Inflammatory macrophage (primary cell): ENCODE measurements around the gene PPP1R36.
A peak's percentile ranks its signal among the peaks of the same experiment; 100 is the strongest.
"Not testable (repeated sequence)": the region's sequence is repeated elsewhere in the genome, so short reads cannot be mapped to it uniquely, and the experiment has no call there.

Experiments used
- DNase-seq, 2 donors: peaks; one replicate each; pipeline ENCODE4 v3.0.0-alpha.2; 2020 to 2022

The PPP1R36 gene

DNA sequence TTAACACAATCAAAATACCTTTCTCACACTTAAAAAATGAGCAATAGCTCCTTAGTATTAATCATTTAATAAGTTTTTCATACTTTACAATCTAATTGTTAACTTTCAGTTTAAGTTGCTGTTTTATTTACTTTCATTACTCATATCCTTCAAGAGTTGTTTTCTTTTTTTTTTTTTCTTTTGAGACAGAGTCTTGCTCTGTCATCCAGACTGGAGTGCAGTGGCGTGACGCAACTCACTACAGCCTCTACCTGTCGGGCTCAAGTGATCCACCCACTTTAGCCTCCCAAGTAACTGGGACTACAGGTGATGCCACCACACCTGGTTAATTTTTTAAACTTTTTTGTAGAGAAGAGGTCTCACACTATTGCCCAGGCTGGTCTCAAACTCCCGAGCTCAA lies 29.1 kb upstream of the PPP1R36 start:
- no peak for DNase-seq

DNA sequence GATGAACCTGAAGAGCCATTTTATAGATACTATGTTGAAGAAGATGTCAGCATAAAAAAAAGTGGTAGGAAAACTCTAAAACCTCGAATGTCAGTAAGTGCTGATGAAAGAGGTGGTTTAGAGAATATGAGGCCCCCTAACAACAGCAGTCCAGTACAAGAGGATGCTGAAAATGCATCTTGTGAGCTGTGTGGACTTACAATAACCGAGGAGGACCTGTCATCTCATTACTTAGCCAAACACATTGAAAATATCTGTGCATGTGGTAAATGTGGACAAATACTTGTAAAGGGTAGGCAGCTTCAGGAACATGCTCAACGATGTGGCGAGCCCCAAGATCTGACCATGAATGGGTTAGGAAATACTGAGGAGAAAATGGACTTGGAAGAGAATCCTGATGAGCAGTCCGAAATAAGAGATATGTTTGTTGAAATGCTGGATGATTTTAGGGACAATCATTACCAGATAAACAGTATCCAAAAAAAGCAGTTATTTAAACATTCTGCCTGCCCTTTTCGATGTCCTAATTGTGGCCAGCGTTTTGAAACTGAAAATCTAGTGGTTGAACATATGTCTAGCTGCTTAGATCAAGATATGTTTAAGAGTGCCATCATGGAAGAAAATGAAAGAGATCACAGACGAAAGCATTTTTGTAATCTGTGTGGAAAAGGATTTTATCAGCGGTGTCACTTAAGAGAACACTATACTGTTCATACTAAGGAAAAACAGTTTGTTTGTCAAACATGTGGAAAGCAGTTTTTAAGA lies 27.0 kb upstream of the PPP1R36 start:
- DNase-seq: no peak

DNA sequence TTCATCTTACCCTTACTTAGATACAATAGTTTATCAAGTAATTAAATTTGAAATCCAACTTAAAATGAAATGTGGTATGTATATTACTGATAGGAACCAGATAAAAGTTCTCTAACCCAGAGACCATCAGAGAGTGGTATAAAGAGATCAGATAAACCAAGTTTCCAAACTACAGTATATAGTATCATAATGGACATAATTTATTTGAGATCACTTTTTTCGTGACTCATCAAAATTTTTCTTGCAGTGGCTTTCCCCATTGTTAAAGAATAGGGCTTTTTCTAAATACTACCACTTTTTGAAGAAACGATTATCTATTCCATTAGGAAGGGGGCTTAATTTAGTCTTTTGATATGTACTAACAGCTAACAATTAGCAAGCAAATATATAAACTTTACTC lies 24.4 kb upstream of the PPP1R36 start:
- no peak for DNase-seq

DNA sequence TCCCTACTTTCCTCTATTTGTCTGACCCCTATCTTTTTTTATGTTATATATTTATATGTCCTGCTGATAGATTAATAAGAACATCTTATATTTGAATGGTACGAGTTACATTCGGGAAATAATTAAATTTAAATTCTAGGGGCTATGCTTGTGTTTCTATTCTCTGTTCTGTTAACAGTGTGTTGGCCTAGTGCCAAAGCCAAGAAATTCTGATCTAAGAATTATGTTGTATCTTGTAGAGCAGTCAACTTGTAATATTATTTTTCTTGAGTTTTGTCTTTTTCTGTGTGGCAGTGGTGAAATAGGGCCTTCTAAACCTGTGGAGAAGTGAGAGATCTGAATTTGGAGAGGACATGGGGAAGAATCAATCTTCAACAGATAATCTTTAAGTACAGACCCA lies 18.2 kb upstream of the PPP1R36 start:
- DNase-seq: no peak

DNA sequence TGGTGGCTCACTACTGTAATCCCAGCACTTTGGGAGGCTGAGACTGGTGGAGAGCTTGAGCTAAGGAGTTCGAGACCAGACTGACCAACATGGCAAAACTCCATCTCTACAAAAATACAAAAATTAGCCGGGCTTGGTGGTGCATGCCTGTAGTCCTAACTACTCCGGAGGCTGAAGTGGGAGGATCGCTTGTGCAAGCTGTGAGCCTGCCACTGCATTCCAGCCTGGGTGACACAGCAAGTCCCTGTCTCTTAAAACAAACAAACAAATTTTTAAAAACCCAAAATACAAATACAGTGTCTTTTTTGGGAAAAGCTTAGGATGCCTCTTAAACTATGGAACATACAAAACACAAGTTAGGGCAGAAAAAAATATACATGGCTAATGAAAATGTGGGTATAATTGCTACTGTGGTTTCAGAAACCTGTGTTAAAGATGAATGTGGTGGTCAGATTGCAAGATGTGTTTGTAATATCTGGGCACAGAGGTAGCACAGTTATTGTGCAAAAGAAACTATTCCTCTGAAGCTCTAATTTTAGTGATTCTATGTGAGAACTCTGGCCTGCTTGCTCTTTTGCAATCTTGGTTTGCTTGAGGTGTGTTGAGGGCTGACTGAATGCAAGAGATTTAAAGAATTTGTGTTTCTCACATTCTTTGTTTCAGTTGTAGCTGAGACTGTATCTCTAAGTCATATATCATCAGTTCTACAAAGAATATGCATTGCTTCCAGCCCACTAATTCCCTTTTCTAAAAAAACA lies 13.1 kb upstream of the PPP1R36 start:
- no peak for DNase-seq

DNA sequence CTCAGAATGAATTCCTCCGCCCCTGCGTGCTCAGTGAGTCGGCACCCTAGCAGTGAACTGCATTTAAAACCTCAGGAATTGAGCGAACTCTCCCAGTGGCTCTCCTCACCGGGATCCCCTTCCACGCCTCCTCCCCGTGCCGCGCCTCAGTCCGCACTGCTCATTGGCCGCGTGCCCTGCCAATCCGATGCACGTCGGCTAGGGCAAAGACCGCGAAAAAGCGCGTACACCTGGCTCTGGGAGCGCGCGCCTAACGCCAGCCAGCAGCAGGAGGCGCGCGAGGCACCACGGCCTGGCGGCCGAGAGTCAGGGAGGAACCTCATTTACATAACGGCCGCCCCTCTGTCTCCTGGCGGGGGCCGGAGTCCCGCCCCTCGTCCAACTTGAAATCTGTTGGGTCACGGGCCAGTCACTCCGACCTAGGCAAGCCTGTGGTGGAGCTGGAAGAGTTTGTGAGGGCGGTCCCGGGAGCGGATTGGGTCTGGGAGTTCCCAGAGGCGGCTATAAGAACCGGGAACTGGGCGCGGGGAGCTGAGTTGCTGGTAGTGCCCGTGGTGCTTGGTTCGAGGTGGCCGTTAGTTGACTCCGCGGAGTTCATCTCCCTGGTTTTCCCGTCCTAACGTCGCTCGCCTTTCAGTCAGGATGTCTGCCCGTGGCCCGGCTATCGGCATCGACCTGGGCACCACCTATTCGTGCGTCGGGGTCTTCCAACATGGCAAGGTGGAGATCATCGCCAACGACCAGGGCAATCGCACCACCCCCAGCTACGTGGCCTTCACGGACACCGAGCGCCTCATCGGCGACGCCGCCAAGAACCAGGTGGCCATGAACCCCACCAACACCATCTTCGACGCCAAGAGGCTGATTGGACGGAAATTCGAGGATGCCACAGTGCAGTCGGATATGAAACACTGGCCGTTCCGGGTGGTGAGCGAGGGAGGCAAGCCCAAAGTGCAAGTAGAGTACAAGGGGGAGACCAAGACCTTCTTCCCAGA lies 9.3 kb upstream of the PPP1R36 start, which contains the start of gene HSPA2:
Gene HSPA2 (plus strand): TSS at position 534 of the 995 bp plus-strand sequence. CDS start 109 bp downstream, at position 643.
- peak; percentile 99 for DNase-seq

DNA sequence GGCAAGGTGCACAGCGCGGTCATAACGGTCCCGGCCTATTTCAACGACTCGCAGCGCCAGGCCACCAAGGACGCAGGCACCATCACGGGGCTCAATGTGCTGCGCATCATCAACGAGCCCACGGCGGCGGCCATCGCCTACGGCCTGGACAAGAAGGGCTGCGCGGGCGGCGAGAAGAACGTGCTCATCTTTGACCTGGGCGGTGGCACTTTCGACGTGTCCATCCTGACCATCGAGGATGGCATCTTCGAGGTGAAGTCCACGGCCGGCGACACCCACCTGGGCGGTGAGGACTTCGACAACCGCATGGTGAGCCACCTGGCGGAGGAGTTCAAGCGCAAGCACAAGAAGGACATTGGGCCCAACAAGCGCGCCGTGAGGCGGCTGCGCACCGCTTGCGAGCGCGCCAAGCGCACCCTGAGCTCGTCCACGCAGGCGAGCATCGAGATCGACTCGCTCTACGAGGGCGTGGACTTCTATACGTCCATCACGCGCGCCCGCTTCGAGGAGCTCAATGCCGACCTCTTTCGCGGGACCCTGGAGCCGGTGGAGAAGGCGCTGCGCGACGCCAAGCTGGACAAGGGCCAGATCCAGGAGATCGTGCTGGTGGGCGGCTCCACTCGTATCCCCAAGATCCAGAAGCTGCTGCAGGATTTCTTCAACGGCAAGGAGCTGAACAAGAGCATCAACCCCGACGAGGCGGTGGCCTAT lies 8.3 kb upstream of the PPP1R36 start:
- no peak for DNase-seq

DNA sequence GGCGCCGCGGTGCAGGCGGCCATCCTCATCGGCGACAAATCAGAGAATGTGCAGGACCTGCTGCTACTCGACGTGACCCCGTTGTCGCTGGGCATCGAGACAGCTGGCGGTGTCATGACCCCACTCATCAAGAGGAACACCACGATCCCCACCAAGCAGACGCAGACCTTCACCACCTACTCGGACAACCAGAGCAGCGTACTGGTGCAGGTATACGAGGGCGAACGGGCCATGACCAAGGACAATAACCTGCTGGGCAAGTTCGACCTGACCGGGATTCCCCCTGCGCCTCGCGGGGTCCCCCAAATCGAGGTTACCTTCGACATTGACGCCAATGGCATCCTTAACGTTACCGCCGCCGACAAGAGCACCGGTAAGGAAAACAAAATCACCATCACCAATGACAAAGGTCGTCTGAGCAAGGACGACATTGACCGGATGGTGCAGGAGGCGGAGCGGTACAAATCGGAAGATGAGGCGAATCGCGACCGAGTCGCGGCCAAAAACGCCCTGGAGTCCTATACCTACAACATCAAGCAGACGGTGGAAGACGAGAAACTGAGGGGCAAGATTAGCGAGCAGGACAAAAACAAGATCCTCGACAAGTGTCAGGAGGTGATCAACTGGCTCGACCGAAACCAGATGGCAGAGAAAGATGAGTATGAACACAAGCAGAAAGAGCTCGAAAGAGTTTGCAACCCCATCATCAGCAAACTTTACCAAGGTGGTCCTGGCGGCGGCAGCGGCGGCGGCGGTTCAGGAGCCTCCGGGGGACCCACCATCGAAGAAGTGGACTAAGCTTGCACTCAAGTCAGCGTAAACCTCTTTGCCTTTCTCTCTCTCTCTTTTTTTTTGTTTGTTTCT lies 7.6 kb upstream of the PPP1R36 start:
- no peak for DNase-seq

DNA sequence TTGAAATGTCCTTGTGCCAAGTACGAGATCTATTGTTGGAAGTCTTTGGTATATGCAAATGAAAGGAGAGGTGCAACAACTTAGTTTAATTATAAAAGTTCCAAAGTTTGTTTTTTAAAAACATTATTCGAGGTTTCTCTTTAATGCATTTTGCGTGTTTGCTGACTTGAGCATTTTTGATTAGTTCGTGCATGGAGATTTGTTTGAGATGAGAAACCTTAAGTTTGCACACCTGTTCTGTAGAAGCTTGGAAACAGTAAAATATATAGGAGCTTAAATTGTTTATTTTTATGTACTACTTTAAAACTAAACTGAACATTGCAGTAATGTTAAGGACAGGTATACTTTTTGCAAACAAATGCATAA lies 6.9 kb upstream of the PPP1R36 start:
- DNase-seq: no peak

DNA sequence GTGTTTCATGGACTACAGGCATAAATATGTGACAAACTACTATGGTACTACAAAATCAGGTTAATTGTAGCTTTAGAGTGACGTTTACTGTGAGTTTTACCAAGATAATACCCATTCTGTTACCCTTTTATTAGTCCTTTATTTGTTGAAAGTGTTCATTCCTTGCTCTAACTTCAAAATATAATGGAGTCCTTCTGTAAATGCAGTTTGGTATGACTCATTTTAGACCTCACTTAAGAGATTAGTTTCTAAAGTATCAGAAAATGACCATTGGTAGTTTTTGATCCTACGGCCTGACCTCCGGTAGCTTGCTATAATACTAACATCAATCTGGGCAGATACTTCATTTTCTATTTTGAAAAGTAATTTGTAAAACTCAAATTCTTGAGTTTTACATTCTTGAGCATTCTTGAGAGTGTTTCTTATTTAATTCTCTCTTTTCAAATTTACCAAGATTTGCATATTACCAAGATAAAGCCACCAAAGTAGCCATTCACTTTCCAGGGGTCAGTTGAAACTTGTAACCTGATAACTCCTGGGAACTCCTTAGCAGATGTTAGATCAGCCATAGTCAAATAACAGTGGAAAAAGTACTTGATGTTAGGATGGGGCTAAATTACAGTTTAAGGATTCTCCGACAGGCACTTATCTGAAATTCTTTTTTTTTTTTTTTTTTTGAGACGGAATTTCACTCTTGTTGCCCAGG lies 5.0 kb upstream of the PPP1R36 start:
- DNase-seq: no peak

DNA sequence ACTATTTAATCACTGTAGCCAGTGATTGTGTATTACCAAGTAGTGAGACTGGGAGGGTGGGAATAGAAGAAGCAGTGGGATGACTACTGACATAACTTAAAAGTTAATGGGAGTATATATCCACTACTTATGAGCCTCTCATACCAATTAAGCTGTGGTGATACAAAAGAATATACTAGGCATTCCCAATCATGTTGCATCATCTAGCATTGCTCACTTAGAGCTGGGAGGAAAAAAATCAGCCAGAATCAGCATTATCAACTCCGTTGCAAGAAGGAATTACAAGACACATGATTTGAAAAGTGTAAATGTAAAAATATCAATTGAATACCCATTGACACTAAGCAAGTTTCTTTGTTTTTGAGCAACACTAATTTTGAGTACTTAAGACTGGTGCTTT lies 745 bp upstream of the PPP1R36 start:
- no peak for DNase-seq

DNA sequence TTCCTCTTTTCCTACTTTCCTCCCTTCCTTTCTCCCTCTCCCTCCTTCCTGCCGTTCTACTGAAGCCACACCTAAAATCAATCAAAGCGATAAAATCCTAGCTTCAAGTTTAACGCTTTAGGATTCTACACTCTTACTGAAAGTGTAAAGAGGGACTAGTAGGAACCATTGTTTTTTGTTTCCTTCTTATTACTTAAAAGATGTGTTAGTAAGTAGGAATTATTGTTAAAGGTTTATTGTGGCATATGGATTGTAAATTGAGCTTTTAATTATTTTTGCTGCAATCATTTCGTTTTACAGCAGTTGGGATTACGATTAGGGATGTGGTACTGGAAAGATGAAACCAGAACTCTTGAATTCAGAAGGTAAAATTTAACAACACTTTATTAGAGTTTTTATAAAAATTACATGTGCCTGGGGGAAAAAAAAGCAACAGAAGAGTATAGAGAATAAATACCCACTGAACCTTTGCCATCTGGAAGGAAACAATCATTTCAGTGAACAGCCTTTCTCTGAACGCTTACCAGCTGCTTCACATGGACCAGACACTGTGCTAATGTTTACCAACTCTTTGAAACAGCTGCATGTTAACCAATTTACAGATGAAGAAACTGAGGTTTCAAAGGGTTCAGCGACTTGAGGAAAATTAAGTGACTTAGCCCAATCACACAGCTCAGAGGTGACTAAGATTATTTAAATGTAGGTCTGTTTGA lies 1.0 kb downstream of the PPP1R36 start:
- no peak for DNase-seq

DNA sequence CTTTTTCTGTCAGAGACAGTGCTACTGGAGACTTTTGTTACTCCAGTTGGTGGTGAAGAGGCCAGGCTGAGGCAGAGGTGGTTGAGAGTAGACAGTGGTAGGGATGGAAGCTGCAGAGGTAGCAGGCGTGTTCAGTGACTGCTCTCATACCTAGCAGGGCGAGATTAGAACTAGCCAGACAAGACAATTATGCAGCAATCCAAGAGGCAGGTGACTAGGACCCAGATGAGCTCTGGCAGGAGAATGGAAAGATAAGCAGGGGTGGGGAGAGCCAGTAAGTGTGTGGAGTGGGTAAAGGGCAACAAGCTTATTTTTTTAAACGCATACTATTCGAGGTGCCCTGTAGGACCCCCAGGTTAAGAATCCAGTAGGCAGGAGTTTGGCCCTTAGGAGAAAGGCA lies 4.8 kb downstream of the PPP1R36 start:
- DNase-seq: no peak

DNA sequence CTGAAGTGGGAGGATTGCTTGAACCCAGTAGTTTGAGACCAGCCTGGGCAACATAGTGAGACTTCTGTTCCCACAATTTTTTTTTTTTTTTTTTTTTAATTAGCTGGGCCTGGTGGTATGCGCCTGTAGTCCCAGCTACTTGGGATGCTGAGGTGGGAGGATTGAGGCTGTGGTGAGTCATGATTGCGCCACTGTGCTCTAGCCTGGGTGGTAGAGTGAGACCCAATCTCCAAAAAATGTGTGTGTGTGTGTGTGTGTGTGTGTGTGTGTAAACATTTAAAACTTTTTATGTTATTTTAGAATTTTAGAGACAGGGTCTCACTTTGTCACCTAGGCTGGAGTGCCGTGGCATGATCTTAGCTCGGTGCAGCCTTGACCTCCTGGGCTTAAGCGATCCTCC lies 6.8 kb downstream of the PPP1R36 start:
- no peak for DNase-seq

DNA sequence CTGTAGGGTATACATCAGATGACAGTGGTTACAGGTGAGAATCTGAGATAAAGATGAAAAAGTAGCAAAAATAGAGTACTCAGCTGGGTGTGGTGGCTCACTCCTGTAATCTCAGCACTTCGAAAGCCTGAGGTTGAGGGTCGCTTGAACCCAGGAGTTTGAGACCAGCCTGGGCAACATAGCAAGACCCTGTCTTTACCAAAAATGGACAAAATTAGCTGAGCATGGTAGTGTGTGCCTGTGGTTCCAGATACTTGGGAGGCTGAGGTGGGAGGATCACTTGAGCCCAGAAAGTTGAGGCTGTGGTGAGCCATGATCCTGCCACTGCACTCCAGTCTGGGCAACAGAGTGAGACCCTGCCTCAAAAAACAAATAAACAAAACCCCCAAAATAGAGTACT lies 8.5 kb downstream of the PPP1R36 start:
- DNase-seq: not testable (repeated sequence)

DNA sequence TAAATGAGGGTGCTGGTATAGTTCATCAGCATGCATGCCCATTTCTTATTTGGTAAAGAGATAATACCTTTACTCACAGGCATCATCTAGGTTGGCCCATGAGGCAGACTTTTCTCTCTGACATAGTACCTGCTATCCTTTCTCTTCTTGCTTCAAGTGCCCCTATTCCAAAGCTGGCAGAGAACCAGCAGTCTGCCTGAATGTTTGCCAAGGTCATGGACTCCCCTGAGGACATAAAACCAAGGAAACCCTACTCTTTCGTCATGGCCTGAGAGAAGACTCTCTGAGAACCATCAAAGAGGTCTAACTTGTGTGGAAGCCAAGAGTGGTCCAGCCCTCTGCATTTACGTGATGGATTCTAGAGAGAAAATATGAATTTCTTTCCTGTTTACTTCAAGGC lies 11.9 kb downstream of the PPP1R36 start:
- DNase-seq: no peak

DNA sequence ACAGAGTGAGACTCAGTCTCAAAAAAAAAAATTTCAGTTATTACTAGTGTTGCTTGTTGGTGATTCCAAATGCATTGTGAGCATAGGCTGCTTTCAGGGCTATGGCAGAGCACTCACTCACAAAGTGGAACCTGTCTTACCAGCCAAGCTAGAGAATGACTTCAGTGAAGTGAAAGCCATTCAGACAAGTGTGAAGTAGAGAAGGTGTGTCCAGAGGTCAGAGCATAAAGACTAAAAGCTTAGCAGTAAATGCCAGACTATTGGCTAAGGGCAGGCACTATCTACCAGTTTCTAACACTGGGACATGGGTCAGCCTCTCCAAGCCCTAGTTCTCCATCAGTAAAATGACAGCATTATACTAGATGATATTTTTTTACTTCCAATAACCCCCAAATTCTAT lies 12.7 kb downstream of the PPP1R36 start:
- no peak for DNase-seq

DNA sequence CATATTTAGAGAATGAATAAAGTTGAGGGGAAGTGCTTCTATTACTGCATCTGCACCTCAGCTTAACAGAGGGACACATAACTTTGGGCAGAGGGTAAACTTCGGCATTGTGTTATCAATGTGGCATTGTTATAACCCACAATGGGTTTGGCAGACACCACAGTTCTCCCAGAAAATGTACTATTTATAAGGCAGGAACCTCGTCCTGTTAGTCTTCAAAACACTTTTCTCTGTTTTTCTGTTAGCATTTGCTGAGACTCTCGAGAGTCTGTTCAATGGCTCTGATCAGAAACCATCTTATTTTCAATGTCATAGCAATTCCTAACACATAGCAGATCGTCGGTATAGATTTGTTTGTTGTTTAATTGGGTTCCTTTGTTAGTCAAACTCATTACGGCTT lies 13.9 kb downstream of the PPP1R36 start:
- DNase-seq: no peak

DNA sequence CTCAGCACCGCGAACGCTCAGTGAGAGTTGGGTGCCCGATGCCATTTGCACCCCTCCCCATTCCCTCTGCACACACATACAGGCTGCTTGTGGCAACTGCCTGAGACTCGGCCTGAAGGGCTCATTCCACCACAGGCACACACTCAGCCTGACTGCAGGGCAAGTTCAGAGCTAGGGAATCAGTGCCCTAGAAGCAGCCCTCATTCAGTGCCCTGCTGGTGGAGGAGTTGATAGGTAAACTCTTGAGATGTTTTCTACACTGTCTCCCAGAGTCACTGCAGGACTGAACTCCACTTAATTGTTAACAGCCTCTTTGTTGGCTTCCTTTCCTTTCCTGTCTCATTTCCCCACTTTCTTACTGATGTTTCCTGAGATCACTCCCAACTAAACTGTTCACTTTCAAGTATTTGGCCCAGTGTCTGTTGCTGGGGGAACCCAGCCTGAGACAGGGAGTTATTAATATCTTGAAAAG lies 16.9 kb downstream of the PPP1R36 start:
- no peak for DNase-seq

DNA sequence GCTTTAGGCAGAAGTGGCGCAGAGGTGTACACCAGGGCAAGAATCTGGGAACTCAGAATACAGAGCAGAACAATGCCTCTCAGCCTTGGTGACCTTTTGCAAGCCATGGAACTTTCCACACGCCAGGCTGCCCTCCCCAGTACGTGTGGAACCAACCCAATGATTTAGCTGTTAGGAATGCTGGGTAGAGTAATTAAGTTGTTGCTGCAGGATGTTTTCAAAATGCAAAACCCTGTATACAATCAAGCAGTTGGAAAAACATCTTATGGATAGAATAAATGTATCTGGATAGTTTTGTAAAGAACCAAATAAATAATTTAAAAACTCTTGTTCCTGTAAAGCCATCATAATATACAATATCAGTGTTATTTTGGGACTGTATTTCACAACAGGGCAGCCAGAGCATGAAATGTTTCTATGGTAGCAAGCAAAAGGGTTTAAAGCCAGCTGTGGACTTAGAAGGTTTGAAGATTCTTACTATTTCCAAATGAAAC lies 19.4 kb downstream of the PPP1R36 start:
- no peak for DNase-seq
